ENCODE data around the gene CDKN2C. TPM values are rescaled to one million over a fixed set of nuclear protein-coding genes. Genes with fewer than 3 reads are reported as not detected.

The CDKN2C gene
- total and polyA plus RNA-seq, 8 donors: 3.5 to 14.1 (median 10.0) TPM

GRCh38 chr1:50968158-50968820 is 1.8 kb upstream of the CDKN2C start:
- peak; percentile 91 to 97 for DNase-seq
- peak overlapping the region; percentile 74 to 87 (median 80) for H3K4me3 ChIP-seq
- H3K9me3 ChIP-seq: no peaks in the 10 kb centered on the region
- WGBS, 5 donors: 0 to 1% (median 0%) methylated on average over 57 to 70 of the region's 70 CpGs
- peak overlapping the region; percentile 93 to 99 (median 98) for H3K27ac ChIP-seq
- H3K27me3 ChIP-seq: no peaks in the 10 kb centered on the region
- no peaks in the 10 kb centered on the region for H3K36me3 ChIP-seq
- peaks cover 11 to 36% (median 23%) of the 10 kb centered on the region in 4 donors for H3K4me1 ChIP-seq
- TF ChIP-seq EP300 (IDR thresholded peaks at IDR 0.05) (no peak), POLR2A (IDR thresholded peaks at IDR 0.05) (peak in 1 of 4 donors; percentile 34), CTCF (IDR thresholded peaks at IDR 0.05) (peak in 3 of 7 experiments; percentile 34 to 49 (median 40)), POLR2AphosphoS5 (IDR thresholded peaks at IDR 0.05) (peak; percentile 33 to 88 (median 86))
- intact Hi-C loops (cut with DNase I; ENCODE audit: low total_unique reads): no loop called here

- Histone ChIP-seq H3K4me1 (peaks cover 11 to 36% (median 23%) of the 10 kb centered on the region in 4 donors), H3K4me3 (peak overlapping the region; percentile 74 to 87 (median 80)), H3K27me3 (no peaks in the 10 kb centered on the region), H3K9me3 (no peaks in the 10 kb centered on the region), H3K27ac (peak overlapping the region; percentile 93 to 99 (median 98)), H3K36me3 (no peaks in the 10 kb centered on the region)
- DNase-seq: peak; percentile 56 to 67
- 0 to 1% (median 1%) methylated on average over 24 to 65 of the region's 65 CpGs for WGBS, 5 donors
- TF ChIP-seq CTCF (IDR thresholded peaks at IDR 0.05): no peak
- no peak for TF ChIP-seq EP300 (IDR thresholded peaks at IDR 0.05)
- no peak for TF ChIP-seq POLR2AphosphoS5 (IDR thresholded peaks at IDR 0.05)
- no peak for TF ChIP-seq POLR2A (IDR thresholded peaks at IDR 0.05)
- intact Hi-C loops (cut with DNase I; ENCODE audit: low total_unique reads): no loop called here
Observed at GRCh38 chr1:50968821-50969610, 1.0 kb upstream of the CDKN2C start.

- intact Hi-C loops (cut with DNase I; ENCODE audit: low total_unique reads): no loop called here
- no peaks in the 10 kb centered on the region for H3K9me3 ChIP-seq
- peak overlapping the region; percentile 74 to 87 (median 80) for H3K4me3 ChIP-seq
- DNase-seq: no peak
- no peaks in the 10 kb centered on the region for H3K27me3 ChIP-seq
- TF ChIP-seq POLR2A (IDR thresholded peaks at IDR 0.05) (no peak), EP300 (IDR thresholded peaks at IDR 0.05) (no peak), CTCF (IDR thresholded peaks at IDR 0.05) (no peak), POLR2AphosphoS5 (IDR thresholded peaks at IDR 0.05) (no peak)
- H3K27ac ChIP-seq: peak overlapping the region in 4 of 5 donors; percentile 93 to 98 (median 98)
- H3K4me1 ChIP-seq: peaks cover 11 to 36% (median 23%) of the 10 kb centered on the region in 4 donors
- no peaks in the 10 kb centered on the region for H3K36me3 ChIP-seq
- 6 to 16% (median 11%) methylated on average over 6 of the region's 6 CpGs for WGBS, 5 donors
Observed at GRCh38 chr1:50970509-50970887, 453 bp downstream of the CDKN2C start.

- 18 to 23% (median 22%) methylated on average over 7 of the region's 7 CpGs for WGBS, 5 donors
Observed at GRCh38 chr1:50970931-50971582, 1.0 kb downstream of the CDKN2C start.

More at GRCh38 chr1:50970931-50971582, 1.0 kb downstream of the CDKN2C start:
- Histone ChIP-seq H3K4me3 (peak overlapping the region; percentile 74 to 87 (median 80)), H3K4me1 (peaks cover 11 to 36% (median 23%) of the 10 kb centered on the region in 4 donors), H3K9me3 (no peaks in the 10 kb centered on the region), H3K36me3 (no peaks in the 10 kb centered on the region), H3K27me3 (no peaks in the 10 kb centered on the region), H3K27ac (peak overlapping the region in 4 of 5 donors; percentile 93 to 98 (median 98))
- TF ChIP-seq CTCF (IDR thresholded peaks at IDR 0.05) (no peak), POLR2A (IDR thresholded peaks at IDR 0.05) (no peak), POLR2AphosphoS5 (IDR thresholded peaks at IDR 0.05) (no peak), EP300 (IDR thresholded peaks at IDR 0.05) (no peak)
- intact Hi-C loops (cut with DNase I; ENCODE audit: low total_unique reads): no loop called here
- DNase-seq: no peak

All from stomach (tissue), 9 donors.